HG03139 (cell line): ENCODE results near the gene RPL36.
"Not testable (repeated sequence)": the region's sequence is repeated elsewhere in the genome, so short reads cannot be mapped to it uniquely, and the experiment has no call there.

Source experiments
- ATAC-seq: cut with Tn5 transposase; IDR thresholded peaks from one replicate; pipeline ENCODE4 v1.9.1; 2021; ENCODE audit not compliant: unreplicated experiment

RPL36 gene

GRCh38 chr19:5688262-5688881 lies 1.7 kb upstream of the RPL36 start:
- ATAC-seq, result not testable (repeated sequence)

DNA sequence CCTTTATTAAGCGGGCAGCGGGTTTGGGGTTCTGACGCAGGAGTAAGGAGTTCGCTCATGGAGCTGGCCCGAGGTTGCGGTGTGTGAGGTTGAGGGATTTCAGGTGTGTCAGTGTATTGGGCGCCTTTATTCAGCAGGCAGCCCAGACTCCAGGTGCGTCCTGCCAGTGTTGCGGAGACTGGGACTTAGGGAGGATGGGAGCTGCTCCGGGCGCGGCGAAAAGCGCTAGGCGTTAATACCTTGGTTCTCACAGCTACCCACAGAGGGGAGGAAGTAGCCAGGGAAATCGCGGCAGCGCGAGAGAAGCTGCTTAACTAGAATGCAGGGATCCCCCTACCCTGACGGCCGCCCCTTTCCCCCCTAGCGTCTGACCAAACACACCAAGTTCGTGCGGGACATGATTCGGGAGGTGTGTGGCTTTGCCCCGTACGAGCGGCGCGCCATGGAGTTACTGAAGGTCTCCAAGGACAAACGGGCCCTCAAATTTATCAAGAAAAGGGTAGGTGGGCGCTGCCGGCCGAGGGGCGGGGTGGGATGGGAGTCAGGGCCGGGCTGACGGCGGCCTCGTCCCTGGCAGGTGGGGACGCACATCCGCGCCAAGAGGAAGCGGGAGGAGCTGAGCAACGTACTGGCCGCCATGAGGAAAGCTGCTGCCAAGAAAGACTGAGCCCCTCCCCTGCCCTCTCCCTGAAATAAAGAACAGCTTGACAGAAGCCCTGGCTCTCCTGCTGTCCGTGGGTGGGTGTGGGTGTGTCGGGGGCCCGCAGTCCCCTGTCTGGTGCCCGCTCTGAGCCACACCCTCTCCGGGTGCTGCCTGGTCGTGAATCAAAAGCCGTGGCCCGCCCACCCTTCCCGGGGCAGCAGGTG lies 1.1 kb downstream of the RPL36 start:
- no peak for ATAC-seq

DNA sequence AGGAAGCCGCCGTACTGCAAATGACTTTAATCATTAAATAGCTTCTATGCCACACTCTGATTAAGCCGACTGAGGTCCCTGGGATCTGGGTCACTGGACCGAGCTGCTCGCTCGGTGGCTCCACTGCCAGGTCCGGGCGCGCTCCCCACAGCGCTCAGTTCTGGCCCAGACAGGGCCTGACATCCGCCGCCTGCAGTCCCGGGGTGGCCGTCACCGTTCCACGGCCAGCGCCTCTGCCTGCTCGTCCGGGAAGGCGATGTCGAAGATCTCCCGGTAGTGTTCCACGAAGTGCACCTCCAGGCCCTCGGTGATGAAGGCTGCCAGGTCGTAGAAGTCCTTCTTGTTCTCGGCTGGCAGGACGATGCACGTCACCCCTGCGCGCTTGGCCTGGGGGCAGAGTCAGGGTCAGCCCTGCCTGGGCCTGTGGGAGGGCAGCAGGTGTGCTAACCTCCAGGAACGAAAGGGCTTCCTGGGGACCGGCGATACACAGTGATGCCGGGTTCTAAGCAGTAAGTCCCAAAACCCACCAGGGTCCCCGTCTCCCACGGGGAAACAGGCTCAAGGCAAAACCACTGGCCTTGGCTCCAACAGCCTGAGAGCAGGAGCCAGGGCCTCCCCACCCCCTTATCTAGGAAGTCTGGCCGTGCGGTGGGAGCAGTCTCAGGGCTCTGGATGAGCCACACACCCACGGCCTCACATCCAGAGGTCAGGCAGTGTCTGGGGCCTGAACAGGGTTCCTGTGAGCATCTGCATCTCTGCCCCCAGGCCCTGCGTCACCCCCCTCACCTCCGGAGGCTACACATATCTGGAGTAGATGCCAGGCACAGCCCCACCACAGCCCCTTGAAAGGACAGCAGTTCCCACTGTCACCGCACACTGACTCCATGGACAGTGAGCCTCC lies 2.0 kb downstream of the RPL36 start:
- no peak for ATAC-seq

DNA sequence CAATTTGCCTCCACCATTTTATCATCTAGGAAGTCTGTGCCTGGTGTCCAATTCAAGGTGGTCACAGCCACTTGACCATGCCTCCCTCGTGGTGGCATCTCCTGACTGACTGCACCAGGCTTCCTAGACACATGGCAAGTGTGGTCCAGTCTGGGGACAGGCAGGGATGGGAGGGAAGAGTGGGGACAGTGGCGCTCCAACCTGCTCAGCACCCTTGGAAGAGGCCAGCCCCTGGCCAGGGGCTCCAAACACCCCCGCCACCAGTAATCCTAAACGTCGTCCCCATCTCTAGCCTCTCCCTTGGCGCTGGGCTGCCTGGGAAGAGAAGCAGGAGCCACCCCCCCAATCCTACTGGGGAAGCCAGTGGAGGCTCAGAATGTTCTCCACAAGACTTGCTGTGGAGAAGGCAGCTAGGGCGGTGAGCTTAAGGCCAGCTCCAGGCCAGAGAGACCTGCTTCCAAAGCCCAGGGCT lies 2.7 kb downstream of the RPL36 start:
- no peak for ATAC-seq

GRCh38 chr19:5693195-5694166 lies 3.4 kb downstream of the RPL36 start:
- no peak for ATAC-seq

- ATAC-seq, result no peak
Observed at GRCh38 chr19:5694167-5694955, 4.3 kb downstream of the RPL36 start.

GRCh38 chr19:5694956-5695648 lies 5.0 kb downstream of the RPL36 start:
- ATAC-seq, result no peak

DNA sequence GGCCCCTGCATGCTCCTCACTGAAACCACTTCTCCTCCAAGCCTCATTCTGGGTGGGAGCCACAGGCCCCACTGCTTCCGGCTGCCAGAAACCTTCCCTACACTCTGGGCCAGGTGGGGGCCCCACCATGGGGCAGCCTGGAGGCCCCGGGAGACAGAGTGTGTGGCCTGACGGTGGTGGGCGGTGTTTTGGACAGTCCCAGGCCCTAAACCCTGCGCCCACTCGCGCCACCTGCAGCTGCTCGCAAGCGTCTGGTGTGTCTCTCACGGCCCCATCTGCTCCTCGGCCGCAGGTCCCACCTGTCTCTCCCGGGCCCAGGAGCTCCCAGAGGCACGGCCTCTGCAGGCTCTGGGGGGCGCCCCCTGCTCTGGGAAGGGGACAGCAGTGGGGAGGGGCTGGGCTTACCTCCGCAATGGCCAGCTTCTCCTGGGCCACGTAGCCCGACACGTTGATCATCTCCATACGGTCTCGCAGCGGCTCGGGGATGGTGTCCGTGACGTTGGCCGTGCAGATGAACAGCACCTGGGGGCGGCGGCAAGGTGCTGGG lies 5.6 kb downstream of the RPL36 start:
- no peak for ATAC-seq

GRCh38 chr19:5696196-5697021 lies 6.3 kb downstream of the RPL36 start:
- ATAC-seq, result no peak

GRCh38 chr19:5697022-5697889 lies 7.2 kb downstream of the RPL36 start:
- no peak for ATAC-seq

- no peak for ATAC-seq
Observed at GRCh38 chr19:5697890-5698634, 8.0 kb downstream of the RPL36 start.

GRCh38 chr19:5698635-5699422 lies 8.7 kb downstream of the RPL36 start:
- ATAC-seq, result no peak

- no peak for ATAC-seq
Observed at GRCh38 chr19:5700455-5701092, 10.5 kb downstream of the RPL36 start.

- ATAC-seq, result not testable (repeated sequence)
Observed at GRCh38 chr19:5702053-5702410, 11.9 kb downstream of the RPL36 start.
